Stimulated activated CD4-positive, alpha-beta T cell treated with anti-CD3 and anti-CD28 coated beads, Interleukin-4, amount 100 ng/mL, for 24 hours (primary cell): Measurements from ENCODE around the gene HOXD12.

ENCODE experiments used
- DNase-seq: peaks from one replicate; pipeline ENCODE4 v3.0.0-alpha.2; 2020

The HOXD12 gene

DNA sequence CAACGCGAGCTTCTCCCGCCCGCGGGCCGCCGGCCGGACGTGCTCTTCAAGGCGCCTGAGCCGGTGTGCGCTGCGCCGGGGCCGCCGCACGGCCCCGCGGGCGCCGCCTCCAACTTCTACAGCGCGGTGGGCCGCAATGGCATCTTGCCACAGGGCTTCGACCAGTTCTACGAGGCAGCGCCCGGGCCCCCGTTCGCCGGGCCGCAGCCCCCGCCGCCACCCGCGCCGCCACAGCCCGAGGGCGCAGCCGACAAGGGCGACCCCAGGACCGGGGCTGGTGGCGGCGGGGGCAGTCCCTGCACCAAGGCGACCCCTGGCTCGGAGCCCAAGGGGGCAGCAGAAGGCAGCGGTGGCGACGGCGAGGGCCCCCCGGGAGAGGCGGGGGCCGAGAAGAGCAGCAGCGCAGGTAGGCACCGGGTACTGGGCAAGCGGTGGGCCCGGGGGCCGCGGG is 8.2 kb downstream of the HOXD12 start:
- no peak for DNase-seq

DNA sequence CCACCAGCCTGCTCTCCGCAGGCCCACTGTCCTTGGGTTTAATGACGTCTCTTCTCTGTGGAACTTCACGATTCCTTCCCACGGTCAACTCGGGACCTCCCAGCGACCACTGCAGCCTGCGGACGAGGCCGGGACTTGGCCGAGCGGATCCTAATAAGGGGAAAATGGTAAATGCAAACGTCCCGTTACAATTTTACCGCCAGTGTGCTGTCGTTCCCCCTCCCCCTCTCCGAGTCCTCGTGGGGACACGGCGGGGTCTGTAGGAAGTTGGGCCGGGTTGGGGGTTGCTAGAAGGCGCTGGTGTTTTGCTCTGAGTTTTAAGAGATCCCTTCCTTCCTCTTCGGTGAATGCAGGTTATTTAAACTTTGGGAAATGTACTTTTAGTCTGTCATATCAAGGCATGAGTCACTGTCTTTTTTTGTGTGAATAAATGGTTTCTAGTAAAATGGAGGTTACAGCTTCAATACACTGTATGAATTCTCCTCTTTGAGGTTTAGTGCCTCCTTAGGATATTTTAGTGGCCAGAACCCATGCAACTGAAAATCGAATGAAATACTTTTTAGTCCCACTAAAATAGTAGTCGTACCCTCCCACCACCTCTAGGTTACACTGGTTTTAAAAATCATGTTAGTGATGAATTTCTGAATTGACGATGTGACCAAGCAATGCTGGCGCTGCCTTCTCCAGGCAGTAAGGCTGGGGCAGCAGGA is 9.8 kb downstream of the HOXD12 start:
- no peak for DNase-seq

GRCh38 chr2:176109946-176110345 is 10.4 kb downstream of the HOXD12 start:
- no peak for DNase-seq

GRCh38 chr2:176110415-176111308 is 11.1 kb downstream of the HOXD12 start:
- no peak for DNase-seq

- DNase-seq: no peak
These were observed 11.7 kb downstream of the HOXD12 start for GRCh38 chr2:176111309-176111663.

DNA sequence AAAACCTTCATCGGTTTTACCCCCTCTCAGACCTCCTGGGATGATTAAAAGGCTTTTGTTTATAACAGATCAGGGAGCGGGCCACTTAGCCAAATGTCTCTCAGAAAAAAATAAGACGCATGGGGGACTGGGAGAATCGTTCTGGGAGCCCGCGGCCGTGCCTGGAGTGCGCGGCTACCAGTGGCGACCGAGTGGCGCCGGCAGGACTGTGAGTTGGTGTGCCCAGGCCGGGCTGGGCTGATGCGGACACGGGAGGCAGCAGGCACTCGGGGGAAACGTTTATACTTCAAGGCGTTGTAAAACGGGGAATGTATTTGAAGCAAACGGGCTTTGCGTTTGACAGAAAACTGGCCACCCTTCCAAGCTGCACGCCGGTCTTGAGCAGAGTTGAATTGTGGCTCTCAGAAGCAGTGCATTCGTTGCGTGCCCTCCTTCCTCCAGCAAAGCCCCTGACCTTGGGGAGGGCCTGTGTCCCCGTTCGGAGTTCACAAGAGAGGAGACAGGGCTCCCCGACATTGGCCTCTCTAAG is 12.3 kb downstream of the HOXD12 start:
- no peak for DNase-seq

- no peak for DNase-seq
These were observed 13.0 kb downstream of the HOXD12 start for GRCh38 chr2:176112375-176113302.

- no peak for DNase-seq
These were observed 14.7 kb downstream of the HOXD12 start for GRCh38 chr2:176114120-176114929.

- no peak for DNase-seq
These were observed 15.5 kb downstream of the HOXD12 start for GRCh38 chr2:176114930-176115625.

DNA sequence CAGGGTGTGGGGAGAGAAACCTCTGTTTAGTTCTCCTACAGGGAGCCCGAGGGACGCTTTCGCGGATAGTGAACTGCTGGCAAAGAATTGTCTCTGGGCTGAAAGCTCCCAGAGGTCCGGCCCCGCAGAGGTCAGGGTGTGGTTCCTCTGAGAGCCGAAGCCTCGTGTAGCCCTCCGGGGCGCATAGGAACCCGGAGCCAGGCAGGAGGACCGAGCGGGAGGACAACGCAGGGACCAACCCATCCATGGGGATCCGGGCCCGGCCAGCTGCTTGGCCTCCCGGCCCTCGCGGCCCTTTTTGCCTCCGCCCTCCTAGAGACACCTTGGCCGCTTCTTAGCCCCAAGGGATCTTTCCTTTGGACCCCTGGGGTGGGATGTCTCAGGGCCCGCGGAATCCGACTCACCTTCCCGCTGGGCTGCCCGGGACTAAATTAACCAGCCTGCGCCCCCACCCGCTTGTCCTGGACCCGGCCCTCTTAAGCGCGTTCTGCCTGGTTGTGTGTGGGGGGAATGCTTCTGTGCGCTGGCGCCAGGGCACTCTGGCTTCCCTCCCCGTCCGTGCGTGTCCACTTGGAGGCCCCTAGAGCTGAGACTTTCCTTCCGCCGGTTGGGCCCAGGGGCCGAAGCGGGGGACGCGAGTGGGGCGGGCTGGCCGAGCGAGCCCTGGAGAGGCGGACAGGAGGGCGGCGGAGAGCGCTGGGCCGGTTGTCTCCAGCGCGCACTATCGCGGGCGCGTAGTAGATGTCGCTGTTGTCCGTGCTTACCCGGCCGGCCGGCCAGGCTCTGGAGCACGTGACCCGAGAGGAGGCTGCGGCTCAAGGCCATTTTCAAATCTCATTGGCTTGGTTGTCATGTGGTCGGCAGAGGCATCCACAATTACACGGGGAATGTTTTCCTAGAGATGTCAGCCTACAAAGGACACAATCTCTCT is 16.6 kb downstream of the HOXD12 start, which contains the start of gene HOXD10:
HOXD10 (plus strand) TSS at position 896 of the 931 bp plus-strand sequence. CDS start 56 bp downstream, outside the sequence.
- no peak for DNase-seq

- no peak for DNase-seq
These were observed 17.7 kb downstream of the HOXD12 start for GRCh38 chr2:176117162-176117822.

DNA sequence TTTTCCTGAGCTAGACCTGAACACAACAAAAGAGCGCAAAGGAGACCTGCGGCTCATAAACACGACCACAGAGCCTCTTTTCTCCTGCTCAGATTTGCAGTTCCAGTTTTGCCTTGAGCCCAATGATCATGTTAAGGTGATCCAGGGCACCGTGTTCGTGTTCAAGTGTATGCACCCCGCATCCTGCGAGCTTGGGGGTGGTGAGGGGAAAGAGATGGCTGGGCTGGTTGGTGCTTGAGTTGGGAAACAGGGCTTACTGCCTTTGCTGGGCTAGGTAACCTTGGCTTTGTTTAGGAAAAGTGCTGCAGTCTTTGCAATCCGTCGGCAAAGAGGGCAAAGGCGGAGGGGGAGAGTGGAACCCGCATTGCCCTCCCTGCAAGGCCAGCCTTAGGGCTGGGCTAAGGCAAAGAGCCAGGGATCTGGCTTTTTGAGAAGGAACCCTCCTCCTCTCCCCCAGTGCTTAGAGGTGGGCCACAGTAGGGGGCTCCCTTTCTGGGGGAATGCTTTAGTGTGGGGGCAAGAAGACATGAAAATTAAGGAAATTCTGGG is 18.3 kb downstream of the HOXD12 start:
- DNase-seq: no peak

DNA sequence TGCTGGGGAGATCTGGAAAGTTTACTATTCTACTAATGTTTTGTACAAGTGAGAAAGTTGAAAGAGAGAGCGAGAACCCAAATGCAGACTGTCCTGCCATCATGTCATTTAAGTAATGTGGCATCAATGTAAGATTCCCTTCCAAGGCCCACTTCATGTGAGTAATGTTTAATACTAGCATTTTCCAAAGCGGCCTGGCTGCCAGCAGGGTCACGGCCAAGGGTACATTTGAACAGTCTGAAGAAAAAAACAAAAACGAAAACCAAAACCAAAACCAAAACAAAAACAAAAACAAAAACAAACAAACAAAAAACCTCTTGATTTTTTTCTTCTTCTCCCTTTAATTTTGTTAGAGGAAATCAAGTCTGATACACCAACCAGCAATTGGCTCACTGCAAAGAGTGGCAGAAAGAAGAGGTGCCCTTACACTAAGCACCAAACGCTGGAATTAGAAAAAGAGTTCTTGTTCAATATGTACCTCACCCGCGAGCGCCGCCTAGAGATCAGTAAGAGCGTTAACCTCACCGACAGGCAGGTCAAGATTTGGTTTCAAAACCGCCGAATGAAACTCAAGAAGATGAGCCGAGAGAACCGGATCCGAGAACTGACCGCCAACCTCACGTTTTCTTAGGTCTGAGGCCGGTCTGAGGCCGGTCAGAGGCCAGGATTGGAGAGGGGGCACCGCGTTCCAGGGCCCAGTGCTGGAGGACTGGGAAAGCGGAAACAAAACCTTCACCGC is 19.2 kb downstream of the HOXD12 start:
- DNase-seq: no peak

DNA sequence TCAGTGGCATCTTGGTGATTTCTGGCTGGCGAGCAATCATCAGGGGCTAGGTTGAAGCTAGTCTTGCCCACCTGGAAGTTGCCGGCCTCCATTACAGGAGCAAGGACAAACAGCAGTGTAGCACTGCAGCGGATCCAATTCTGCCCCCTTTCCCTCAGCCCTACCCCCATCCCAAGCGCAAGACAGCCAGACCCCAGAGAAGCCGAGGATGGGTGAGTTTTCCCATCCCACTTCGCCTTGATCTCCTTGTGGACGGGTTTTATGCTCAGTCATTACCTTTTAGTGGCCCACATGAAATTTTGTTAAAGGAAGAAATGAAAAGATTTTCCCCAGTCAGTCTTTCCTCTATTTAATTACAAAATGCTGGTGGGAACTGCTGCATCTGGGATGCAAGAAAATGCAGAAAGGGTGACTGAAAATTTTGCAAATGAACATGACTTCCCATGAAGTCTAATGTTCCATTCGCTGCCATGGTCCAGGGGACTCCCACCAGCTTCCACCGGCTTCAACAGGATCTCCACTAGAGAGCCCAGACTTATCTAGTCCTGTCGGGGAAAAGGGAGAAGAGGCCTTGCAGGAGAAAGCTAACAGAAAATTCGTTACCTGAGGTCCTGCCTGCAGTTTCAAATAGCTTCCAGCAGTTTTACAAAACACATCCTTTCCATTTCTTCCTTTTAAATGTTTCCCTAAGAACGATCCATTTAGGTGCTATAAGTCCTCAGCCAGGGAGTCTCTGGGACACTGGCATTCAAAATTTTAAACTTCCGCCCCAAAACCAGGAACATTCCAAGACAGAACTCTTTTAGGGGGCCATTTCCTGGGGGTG is 21.0 kb downstream of the HOXD12 start:
- no peak for DNase-seq

- no peak for DNase-seq
These were observed 21.8 kb downstream of the HOXD12 start for GRCh38 chr2:176121190-176122051.

- DNase-seq: no peak
These were observed 22.6 kb downstream of the HOXD12 start for GRCh38 chr2:176122052-176122682.
